ENCODE data around the gene SGIP1. TPM values are rescaled to one million over a fixed set of nuclear protein-coding genes. Genes with fewer than 3 reads are reported as not detected.

Gene SGIP1
- not detected for total RNA-seq

GRCh38 chr1:66533804-66534740, at the start of gene SGIP1:
SGIP1 (plus strand) TSS chr1:66534153; CDS start chr1:66534359, 206 bp downstream.
- no peak for DNase-seq

- no peak for DNase-seq
Measured at GRCh38 chr1:66489151-66489550, 44.8 kb upstream of the SGIP1 start.

GRCh38 chr1:66489972-66490601, 43.9 kb upstream of the SGIP1 start:
- DNase-seq: no peak

GRCh38 chr1:66490816-66491215, 43.1 kb upstream of the SGIP1 start:
- no peak for DNase-seq

- DNase-seq: no peak
Measured at GRCh38 chr1:66492424-66492823, 41.5 kb upstream of the SGIP1 start.

GRCh38 chr1:66493731-66494130, 40.2 kb upstream of the SGIP1 start:
- DNase-seq: no peak

GRCh38 chr1:66494482-66494881, 39.5 kb upstream of the SGIP1 start:
- DNase-seq: no peak

GRCh38 chr1:66495495-66495894, 38.5 kb upstream of the SGIP1 start:
- no peak for DNase-seq

- DNase-seq: no peak
Measured at GRCh38 chr1:66497910-66498309, 36.0 kb upstream of the SGIP1 start.

- DNase-seq: no peak
Measured at GRCh38 chr1:66500301-66500700, 33.7 kb upstream of the SGIP1 start.

- DNase-seq: no peak
Measured at GRCh38 chr1:66502086-66502485, 31.9 kb upstream of the SGIP1 start.

GRCh38 chr1:66503841-66504470, 30.0 kb upstream of the SGIP1 start:
- DNase-seq: no peak

- DNase-seq: no peak
Measured at GRCh38 chr1:66505671-66506392, 28.1 kb upstream of the SGIP1 start.

- DNase-seq: no peak
Measured at GRCh38 chr1:66506393-66506687, 27.6 kb upstream of the SGIP1 start.

GRCh38 chr1:66506991-66507390, 27.0 kb upstream of the SGIP1 start:
- no peak for DNase-seq

- no peak for DNase-seq
Measured at GRCh38 chr1:66510407-66510806, 23.5 kb upstream of the SGIP1 start.

GRCh38 chr1:66511118-66511517, 22.8 kb upstream of the SGIP1 start:
- DNase-seq: no peak

- no peak for DNase-seq
Measured at GRCh38 chr1:66517959-66518358, 16.0 kb upstream of the SGIP1 start.

GRCh38 chr1:66518654-66519053, 15.3 kb upstream of the SGIP1 start:
- DNase-seq: no peak

- DNase-seq: no peak
Measured at GRCh38 chr1:66519992-66520391, 14.0 kb upstream of the SGIP1 start.

GRCh38 chr1:66520655-66521054, 13.3 kb upstream of the SGIP1 start:
- no peak for DNase-seq

- DNase-seq: no peak
Measured at GRCh38 chr1:66521721-66522365, 12.1 kb upstream of the SGIP1 start.

GRCh38 chr1:66523562-66523961, 10.4 kb upstream of the SGIP1 start:
- no peak for DNase-seq

Data from effector CD4-positive, alpha-beta T cell (primary cell).